HCT116 (cell line): ENCODE data around the gene THAP10. TPM values are rescaled to one million over a fixed set of nuclear protein-coding genes. Genes with fewer than 3 reads are reported as not detected.

ENCODE experiments used
- ATAC-seq: fragments of 200-7000 bp; cut with Tn5 transposase; 2 replicates; pipeline ENCODE4 v1.9.1; 2020; ENCODE audit warnings: mild to moderate bottlenecking, moderate library complexity
- BruUV-seq: library from RNA; stranded (reverse); fragments of 400-500 nt; replicated peaks from 2 replicates; lab custom pipeline; 2021; lab: Mats Ljungman, UMichigan
- CTCF ChIA-PET: fragments of 300-600 bp; sonication (Branson Sonifier 250); formaldehyde crosslinking; loops from one replicate; lab custom pipeline; 2021; ENCODE audit warnings: antibody characterized with exemption; lab: Charles Lee
- POLR2A ChIA-PET: fragments of 300-600, 350-600 bp; sonication (Branson Sonifier 250); formaldehyde crosslinking; loops from one replicate; lab custom pipeline; 2021; ENCODE audit warnings: antibody characterized with exemption; lab: Charles Lee
- RAD21 ChIA-PET, 2 experiments: fragments of 300-600 bp; sonication (Branson Sonifier 250); formaldehyde crosslinking; loops; one replicate each; lab custom pipeline; 2023; ENCODE audit warnings: low total read pairs in 2 of 2; ENCODE audit not compliant: uncharacterized antibody in 2 of 2, unreplicated experiment in 2 of 2, low non-redundant PET in 1 of 2; lab: Charles Lee
- DNase-seq: peaks from one replicate; pipeline ENCODE4 v3.0.0-alpha.2; 2010; ENCODE audit warnings: low read depth, low spot score
- H2AFZ ChIP-seq: fragments of 200-600 bp; shearing (Covaris generic), sonication (generic); 2 replicates; pipeline ENCODE4 v1.6.1; 2017; ENCODE audit warnings: low read depth, mixed run types, mixed read lengths, antibody characterized with exemption, low read length; ENCODE audit not compliant: poor library complexity, severe bottlenecking
- H3K27ac ChIP-seq: 2 replicates; pipeline ENCODE4 v1.5.1; 2012; ENCODE audit warnings: low read depth, low read length
- H3K27me3 ChIP-seq: fragments of 200-600 bp; sonication (generic); 2 replicates; pipeline ENCODE4 v1.6.1; 2016; ENCODE audit warnings: mixed run types, low read length, mixed read lengths; ENCODE audit not compliant: insufficient read depth
- H3K36me3 ChIP-seq, 2 experiments: fragments of 200-500 bp in 1 of 2; fragments of 200-600 bp in 1 of 2; sonication (Bioruptor generic) in 1 of 2; sonication (generic) in 1 of 2; 2 replicates each; pipeline versions ENCODE4 v1.5.1 to v1.6.1; 2014 to 2016; ENCODE audit warnings: low read length in 2 of 2, inconsistent platforms in 1 of 2, mixed read lengths in 1 of 2, mixed run types in 1 of 2; ENCODE audit not compliant: insufficient read depth in 2 of 2, control insufficient read depth in 1 of 2
- H3K4me1 ChIP-seq, 2 experiments: fragments of 200-600 bp in 1 of 2; sonication (generic) in 1 of 2; 2 replicates each; pipeline versions ENCODE4 v1.5.1 to v1.6.1; 2012 to 2017; ENCODE audit warnings: low read length in 2 of 2, inconsistent platforms in 1 of 2, mild to moderate bottlenecking in 1 of 2, mixed read lengths in 1 of 2, mixed run types in 1 of 2, moderate library complexity in 1 of 2; ENCODE audit not compliant: insufficient read depth in 2 of 2, control insufficient read depth in 1 of 2
- H3K4me2 ChIP-seq: fragments of 200-600 bp; sonication (generic); 2 replicates; pipeline ENCODE4 v1.6.1; 2017; ENCODE audit warnings: mixed run types, low read length, mixed read lengths
- H3K4me3 ChIP-seq, 2 experiments: fragments of 200-600 bp in 1 of 2; sonication (generic) in 1 of 2; replicated peaks in 1 of 2; 2 replicates each; pipeline ENCODE4 v1.5.1; 2011 to 2016; ENCODE audit warnings: low read length in 2 of 2, control low read depth in 1 of 2, low read depth in 1 of 2, mild to moderate bottlenecking in 1 of 2, mixed read lengths in 1 of 2, mixed run types in 1 of 2
- H3K79me2 ChIP-seq: fragments of 200-600 bp; sonication (generic); 2 replicates; pipeline ENCODE4 v1.6.1; 2017; ENCODE audit warnings: mild to moderate bottlenecking, mixed run types, low read length, moderate library complexity, mixed read lengths; ENCODE audit not compliant: insufficient read depth
- H3K9ac ChIP-seq: fragments of 200-600 bp; sonication (generic); 2 replicates; pipeline ENCODE4 v1.6.1; 2016; ENCODE audit warnings: low read length, mixed read lengths
- H3K9me2 ChIP-seq: fragments of 200-600 bp; sonication (generic), shearing (Covaris generic); 2 replicates; pipeline ENCODE4 v1.6.1; 2017; ENCODE audit warnings: mixed run types, mild to moderate bottlenecking, moderate library complexity; ENCODE audit not compliant: insufficient read depth
- H3K9me3 ChIP-seq, 2 experiments: fragments of 200-500 bp in 1 of 2; fragments of 200-600 bp in 1 of 2; sonication (Bioruptor generic) in 1 of 2; sonication (generic) in 1 of 2; 2 replicates each; pipeline ENCODE4 v1.6.1; 2014 to 2017; ENCODE audit warnings: low read length in 2 of 2, mixed read lengths in 2 of 2, inconsistent platforms in 1 of 2, low read depth in 1 of 2, mild to moderate bottlenecking in 1 of 2, mixed run types in 1 of 2, moderate library complexity in 1 of 2; ENCODE audit not compliant: control insufficient read depth in 1 of 2, insufficient read depth in 1 of 2
- H4K20me1 ChIP-seq: fragments of 200-600 bp; sonication (generic), shearing (Covaris generic); 2 replicates; pipeline ENCODE4 v1.6.1; 2017; ENCODE audit warnings: mixed run types, mild to moderate bottlenecking, moderate library complexity; ENCODE audit not compliant: insufficient read depth
- CEBPB ChIP-seq: IDR thresholded peaks from 2 replicates; pipeline ENCODE4 v1.6.1; 2012; ENCODE audit warnings: low read depth
- SP1 ChIP-seq: IDR thresholded peaks from 2 replicates; pipeline ENCODE4 v1.6.1; 2012; ENCODE audit warnings: low read depth
- intact Hi-C: fragments of 100-400 bp; cut with micrococcal nuclease; formaldehyde crosslinking; loops from 2 replicates; pipeline ENCODE4 v1.10.0; 2022
- total RNA-seq: library from RNA; stranded (reverse); gene quantifications from one replicate; pipeline ENCODE4 v1.2.1, GENCODE V29; 2021; ENCODE audit not compliant: unreplicated experiment
- TF ChIP-seq, protein P1 (sequence below), 3 experiments: fragments of 200-600 bp in 1 of 3; sonication (generic) in 1 of 3; IDR thresholded peaks in 2 of 3; conservative IDR thresholded peaks in 1 of 3; 2 replicates each; pipeline ENCODE4 v1.5.1; 2012 to 2017; ENCODE audit warnings: low read depth in 2 of 3, low read length in 2 of 3, antibody characterized with exemption in 1 of 3, borderline replicate concordance in 1 of 3, control low read depth in 1 of 3, mild to moderate bottlenecking in 1 of 3, mixed read lengths in 1 of 3, mixed run types in 1 of 3, moderate library complexity in 1 of 3; ENCODE audit not compliant: insufficient read depth in 1 of 3
- TF ChIP-seq, protein P2 (sequence below): IDR thresholded peaks from 2 replicates; pipeline ENCODE4 v1.6.1; 2012

Gene THAP10
- total RNA-seq, 1 experiment from 2014 or later: 2.8 TPM

DNA sequence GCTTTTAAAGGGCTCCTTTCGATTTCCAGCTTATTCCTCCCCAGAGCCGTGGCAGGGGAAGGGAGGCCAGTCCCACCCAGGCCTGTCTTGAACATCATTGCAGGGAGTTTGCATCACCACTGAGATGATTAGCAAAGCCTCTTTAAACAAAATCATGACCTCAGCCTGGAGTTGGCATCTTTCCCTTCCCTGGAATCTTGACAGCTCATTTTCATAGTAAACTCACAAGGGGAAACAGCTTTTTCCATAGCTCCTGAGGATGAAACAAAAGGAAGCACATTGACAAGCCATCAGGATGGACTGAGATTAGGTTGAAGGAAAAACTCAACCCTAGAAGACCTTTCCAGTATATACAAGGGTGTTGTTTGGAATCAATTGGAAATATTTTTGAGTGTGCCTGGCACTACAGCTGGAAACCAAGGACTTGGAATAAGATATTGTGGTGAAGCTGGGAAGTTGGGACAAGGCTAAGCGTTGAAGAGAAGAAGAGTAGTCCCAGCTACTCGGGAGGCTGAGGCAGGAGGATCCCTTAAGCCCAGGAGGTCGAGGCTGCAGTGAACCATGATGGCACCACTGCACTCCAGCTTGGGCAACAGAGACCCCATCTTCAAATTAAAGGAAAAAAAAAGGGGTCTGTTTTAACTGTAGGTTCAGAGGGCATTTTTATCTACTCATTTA is 35.2 kb downstream of the THAP10 start:
- TSS peak; percentile 90 for BruUV-seq
- no peak overlapping the region for H2AFZ ChIP-seq
- TF ChIP-seq, protein P1, sequence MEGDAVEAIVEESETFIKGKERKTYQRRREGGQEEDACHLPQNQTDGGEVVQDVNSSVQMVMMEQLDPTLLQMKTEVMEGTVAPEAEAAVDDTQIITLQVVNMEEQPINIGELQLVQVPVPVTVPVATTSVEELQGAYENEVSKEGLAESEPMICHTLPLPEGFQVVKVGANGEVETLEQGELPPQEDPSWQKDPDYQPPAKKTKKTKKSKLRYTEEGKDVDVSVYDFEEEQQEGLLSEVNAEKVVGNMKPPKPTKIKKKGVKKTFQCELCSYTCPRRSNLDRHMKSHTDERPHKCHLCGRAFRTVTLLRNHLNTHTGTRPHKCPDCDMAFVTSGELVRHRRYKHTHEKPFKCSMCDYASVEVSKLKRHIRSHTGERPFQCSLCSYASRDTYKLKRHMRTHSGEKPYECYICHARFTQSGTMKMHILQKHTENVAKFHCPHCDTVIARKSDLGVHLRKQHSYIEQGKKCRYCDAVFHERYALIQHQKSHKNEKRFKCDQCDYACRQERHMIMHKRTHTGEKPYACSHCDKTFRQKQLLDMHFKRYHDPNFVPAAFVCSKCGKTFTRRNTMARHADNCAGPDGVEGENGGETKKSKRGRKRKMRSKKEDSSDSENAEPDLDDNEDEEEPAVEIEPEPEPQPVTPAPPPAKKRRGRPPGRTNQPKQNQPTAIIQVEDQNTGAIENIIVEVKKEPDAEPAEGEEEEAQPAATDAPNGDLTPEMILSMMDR (IDR thresholded peaks at IDR 0.05 in 2 of 3, conservative IDR thresholded peaks at IDR 0.05 in 1 of 3; ENCODE audit: borderline replicate concordance in 1 of 3, insufficient read depth in 1 of 3, low read depth in 2 of 3, low read length in 2 of 3): no peak
- TF ChIP-seq, protein P2, sequence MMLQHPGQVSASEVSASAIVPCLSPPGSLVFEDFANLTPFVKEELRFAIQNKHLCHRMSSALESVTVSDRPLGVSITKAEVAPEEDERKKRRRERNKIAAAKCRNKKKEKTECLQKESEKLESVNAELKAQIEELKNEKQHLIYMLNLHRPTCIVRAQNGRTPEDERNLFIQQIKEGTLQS: 0 out of 2 replicates have a peak, but pooled peaks have one; percentile 46
- TF ChIP-seq SP1 (peak; percentile 47; the same call in 1 of the 2 replicates), CEBPB (peak; percentile 93)
- TF ChIP-seq, all 23 proteins: peak for 3
- H3K36me3 ChIP-seq: no peaks in the 10 kb centered on the region
- CTCF ChIA-PET: interaction anchor here (1.1 to 1.9 kb wide), 4 partner anchors 18 to 135 kb away, joined by 3 to 8 read pairs (median 4); no protein-coding TSS in a partner anchor
- RAD21 ChIA-PET: no interaction called here
- H3K4me3 ChIP-seq: no peak overlapping the region
- H3K9me3 ChIP-seq: no peaks in the 10 kb centered on the region
- DNase-seq: peak; percentile 59
- no peaks in the 10 kb centered on the region for H3K27me3 ChIP-seq
- no peak for ATAC-seq
- intact Hi-C loops: no loop called here
- H3K9ac ChIP-seq: no peak overlapping the region
- no peak overlapping the region for H3K27ac ChIP-seq
- no peaks in the 10 kb centered on the region for H3K9me2 ChIP-seq
- POLR2A ChIA-PET: interaction anchor here (0.9 to 1.9 kb wide), 2 partner anchors 33 to 44 kb away, joined by 3 to 5 read pairs; no protein-coding TSS in a partner anchor
- H4K20me1 ChIP-seq: no peaks in the 10 kb centered on the region
- H3K4me2 ChIP-seq: no peak overlapping the region
- no peaks in the 10 kb centered on the region for H3K79me2 ChIP-seq
- H3K4me1 ChIP-seq: peaks cover 4 to 21% of the 10 kb centered on the region in 2 experiments; a peak in 2 of 4 replicates
